ENCODE measurements around the gene APPL1. TPM values are rescaled to one million over a fixed set of nuclear protein-coding genes. Genes with fewer than 3 reads are reported as not detected.
A peak's percentile ranks its signal among the peaks of the same experiment; 100 is the strongest.

The APPL1 gene
- total and polyA plus RNA-seq, 9 of the 15 experiments (the other 6 are each of a cell fraction or from before 2014, with no cell fraction given), result 2.8 to 12.3 (median 7.1) TPM

- TF ChIP-seq, protein P1, sequence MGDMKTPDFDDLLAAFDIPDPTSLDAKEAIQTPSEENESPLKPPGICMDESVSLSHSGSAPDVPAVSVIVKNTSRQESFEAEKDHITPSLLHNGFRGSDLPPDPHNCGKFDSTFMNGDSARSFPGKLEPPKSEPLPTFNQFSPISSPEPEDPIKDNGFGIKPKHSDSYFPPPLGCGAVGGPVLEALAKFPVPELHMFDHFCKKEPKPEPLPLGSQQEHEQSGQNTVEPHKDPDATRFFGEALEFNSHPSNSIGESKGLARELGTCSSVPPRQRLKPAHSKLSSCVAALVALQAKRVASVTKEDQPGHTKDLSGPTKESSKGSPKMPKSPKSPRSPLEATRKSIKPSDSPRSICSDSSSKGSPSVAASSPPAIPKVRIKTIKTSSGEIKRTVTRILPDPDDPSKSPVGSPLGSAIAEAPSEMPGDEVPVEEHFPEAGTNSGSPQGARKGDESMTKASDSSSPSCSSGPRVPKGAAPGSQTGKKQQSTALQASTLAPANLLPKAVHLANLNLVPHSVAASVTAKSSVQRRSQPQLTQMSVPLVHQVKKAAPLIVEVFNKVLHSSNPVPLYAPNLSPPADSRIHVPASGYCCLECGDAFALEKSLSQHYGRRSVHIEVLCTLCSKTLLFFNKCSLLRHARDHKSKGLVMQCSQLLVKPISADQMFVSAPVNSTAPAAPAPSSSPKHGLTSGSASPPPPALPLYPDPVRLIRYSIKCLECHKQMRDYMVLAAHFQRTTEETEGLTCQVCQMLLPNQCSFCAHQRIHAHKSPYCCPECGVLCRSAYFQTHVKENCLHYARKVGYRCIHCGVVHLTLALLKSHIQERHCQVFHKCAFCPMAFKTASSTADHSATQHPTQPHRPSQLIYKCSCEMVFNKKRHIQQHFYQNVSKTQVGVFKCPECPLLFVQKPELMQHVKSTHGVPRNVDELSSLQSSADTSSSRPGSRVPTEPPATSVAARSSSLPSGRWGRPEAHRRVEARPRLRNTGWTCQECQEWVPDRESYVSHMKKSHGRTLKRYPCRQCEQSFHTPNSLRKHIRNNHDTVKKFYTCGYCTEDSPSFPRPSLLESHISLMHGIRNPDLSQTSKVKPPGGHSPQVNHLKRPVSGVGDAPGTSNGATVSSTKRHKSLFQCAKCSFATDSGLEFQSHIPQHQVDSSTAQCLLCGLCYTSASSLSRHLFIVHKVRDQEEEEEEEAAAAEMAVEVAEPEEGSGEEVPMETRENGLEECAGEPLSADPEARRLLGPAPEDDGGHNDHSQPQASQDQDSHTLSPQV (IDR thresholded peaks at IDR 0.05), result peak; percentile 43; the same call in 1 of the 2 replicates
- TF ChIP-seq ZNF239 (CRISPR knock-in tag; IDR thresholded peaks at IDR 0.05) (no peak), RBFOX2 (IDR thresholded peaks at IDR 0.05; ENCODE audit: low read depth, low read length) (peak; percentile 84), ATF7 (IDR thresholded peaks at IDR 0.05) (peak; percentile 67), USF2 (CRISPR knock-in tag; IDR thresholded peaks at IDR 0.05) (no peak), PRDM10 (IDR thresholded peaks at IDR 0.05; ENCODE audit: partially characterized antibody) (peak; percentile 80), WHSC1 (IDR thresholded peaks at IDR 0.05; ENCODE audit: low read length) (no peak), POLR2G (IDR thresholded peaks at IDR 0.05; ENCODE audit: low read depth, low read length) (peak; percentile 90), TCF3 (CRISPR knock-in tag; IDR thresholded peaks at IDR 0.05) (0 out of 2 replicates have a peak, but pooled peaks have one; percentile 12)
- TF ChIP-seq, protein P2, sequence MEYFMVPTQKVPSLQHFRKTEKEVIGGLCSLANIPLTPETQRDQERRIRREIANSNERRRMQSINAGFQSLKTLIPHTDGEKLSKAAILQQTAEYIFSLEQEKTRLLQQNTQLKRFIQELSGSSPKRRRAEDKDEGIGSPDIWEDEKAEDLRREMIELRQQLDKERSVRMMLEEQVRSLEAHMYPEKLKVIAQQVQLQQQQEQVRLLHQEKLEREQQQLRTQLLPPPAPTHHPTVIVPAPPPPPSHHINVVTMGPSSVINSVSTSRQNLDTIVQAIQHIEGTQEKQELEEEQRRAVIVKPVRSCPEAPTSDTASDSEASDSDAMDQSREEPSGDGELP (CRISPR knock-in tag; IDR thresholded peaks at IDR 0.05; ENCODE audit: borderline replicate concordance), result peak; percentile 56; the same call in 1 of the 2 replicates
- TF ChIP-seq, protein P3, sequence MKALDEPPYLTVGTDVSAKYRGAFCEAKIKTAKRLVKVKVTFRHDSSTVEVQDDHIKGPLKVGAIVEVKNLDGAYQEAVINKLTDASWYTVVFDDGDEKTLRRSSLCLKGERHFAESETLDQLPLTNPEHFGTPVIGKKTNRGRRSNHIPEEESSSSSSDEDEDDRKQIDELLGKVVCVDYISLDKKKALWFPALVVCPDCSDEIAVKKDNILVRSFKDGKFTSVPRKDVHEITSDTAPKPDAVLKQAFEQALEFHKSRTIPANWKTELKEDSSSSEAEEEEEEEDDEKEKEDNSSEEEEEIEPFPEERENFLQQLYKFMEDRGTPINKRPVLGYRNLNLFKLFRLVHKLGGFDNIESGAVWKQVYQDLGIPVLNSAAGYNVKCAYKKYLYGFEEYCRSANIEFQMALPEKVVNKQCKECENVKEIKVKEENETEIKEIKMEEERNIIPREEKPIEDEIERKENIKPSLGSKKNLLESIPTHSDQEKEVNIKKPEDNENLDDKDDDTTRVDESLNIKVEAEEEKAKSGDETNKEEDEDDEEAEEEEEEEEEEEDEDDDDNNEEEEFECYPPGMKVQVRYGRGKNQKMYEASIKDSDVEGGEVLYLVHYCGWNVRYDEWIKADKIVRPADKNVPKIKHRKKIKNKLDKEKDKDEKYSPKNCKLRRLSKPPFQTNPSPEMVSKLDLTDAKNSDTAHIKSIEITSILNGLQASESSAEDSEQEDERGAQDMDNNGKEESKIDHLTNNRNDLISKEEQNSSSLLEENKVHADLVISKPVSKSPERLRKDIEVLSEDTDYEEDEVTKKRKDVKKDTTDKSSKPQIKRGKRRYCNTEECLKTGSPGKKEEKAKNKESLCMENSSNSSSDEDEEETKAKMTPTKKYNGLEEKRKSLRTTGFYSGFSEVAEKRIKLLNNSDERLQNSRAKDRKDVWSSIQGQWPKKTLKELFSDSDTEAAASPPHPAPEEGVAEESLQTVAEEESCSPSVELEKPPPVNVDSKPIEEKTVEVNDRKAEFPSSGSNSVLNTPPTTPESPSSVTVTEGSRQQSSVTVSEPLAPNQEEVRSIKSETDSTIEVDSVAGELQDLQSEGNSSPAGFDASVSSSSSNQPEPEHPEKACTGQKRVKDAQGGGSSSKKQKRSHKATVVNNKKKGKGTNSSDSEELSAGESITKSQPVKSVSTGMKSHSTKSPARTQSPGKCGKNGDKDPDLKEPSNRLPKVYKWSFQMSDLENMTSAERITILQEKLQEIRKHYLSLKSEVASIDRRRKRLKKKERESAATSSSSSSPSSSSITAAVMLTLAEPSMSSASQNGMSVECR (CRISPR knock-in tag; IDR thresholded peaks at IDR 0.05), result 0 out of 2 replicates have a peak, but pooled peaks have one; percentile 44
These were observed at the start of gene APPL1 (continued) for GRCh38 chr3:57227204-57227929.

Data from K562 (cell line).